T-helper 2 cell treated with Interferon-gamma antibody and Interleukin-4, amounts not matched to agents 5 μg/mL and 100 μg/mL, for 36 hours (primary cell): Measurements from ENCODE around the gene AIP.
"Not testable (repeated sequence)": the region's sequence is repeated elsewhere in the genome, so short reads cannot be mapped to it uniquely, and the experiment has no call there.

Experiments
- DNase-seq: peaks from one replicate; pipeline ENCODE4 v3.0.0; 2021; ENCODE audit warnings: low spot score
- H3K27ac Mint-ChIP-seq: one replicate; pipeline ENCODE4 v1.8.0; 2021; ENCODE audit warnings: mild to moderate bottlenecking, mixed read lengths
- H3K27me3 Mint-ChIP-seq: one replicate; pipeline ENCODE4 v1.8.0; 2021; ENCODE audit warnings: low read depth, mixed read lengths
- H3K36me3 Mint-ChIP-seq: one replicate; pipeline ENCODE4 v1.8.0; 2021; ENCODE audit warnings: low read depth, mixed read lengths
- H3K4me1 Mint-ChIP-seq: one replicate; pipeline ENCODE4 v1.8.0; 2021; ENCODE audit warnings: low read depth, mixed read lengths
- H3K4me3 Mint-ChIP-seq: one replicate; pipeline ENCODE4 v1.8.0; 2022; ENCODE audit warnings: mild to moderate bottlenecking, moderate library complexity, mixed read lengths
- H3K9me3 Mint-ChIP-seq: one replicate; pipeline ENCODE4 v1.8.0; 2021; ENCODE audit warnings: mixed read lengths

The AIP gene

GRCh38 chr11:67507864-67508485 lies 25.1 kb downstream of the AIP start, which contains the start of gene CDK2AP2:
Gene CDK2AP2, minus strand, starts transcription at chr11:67508162. Its CDS starts 80 bp downstream, at chr11:67508082.
- Mint-ChIP-seq H3K4me1 (peaks cover 29% of the 10 kb centered on the region), H3K4me3 (peak within 1 kb of the TSS; percentile 94), H3K9me3 (no peaks in the 10 kb centered on the region), H3K36me3 (peaks cover 13% of the 10 kb centered on the region), H3K27me3 (peaks cover 11% of the 10 kb centered on the region), H3K27ac (peak within 1 kb of the TSS; percentile 91)
- DNase-seq, result peak; percentile 99

DNA sequence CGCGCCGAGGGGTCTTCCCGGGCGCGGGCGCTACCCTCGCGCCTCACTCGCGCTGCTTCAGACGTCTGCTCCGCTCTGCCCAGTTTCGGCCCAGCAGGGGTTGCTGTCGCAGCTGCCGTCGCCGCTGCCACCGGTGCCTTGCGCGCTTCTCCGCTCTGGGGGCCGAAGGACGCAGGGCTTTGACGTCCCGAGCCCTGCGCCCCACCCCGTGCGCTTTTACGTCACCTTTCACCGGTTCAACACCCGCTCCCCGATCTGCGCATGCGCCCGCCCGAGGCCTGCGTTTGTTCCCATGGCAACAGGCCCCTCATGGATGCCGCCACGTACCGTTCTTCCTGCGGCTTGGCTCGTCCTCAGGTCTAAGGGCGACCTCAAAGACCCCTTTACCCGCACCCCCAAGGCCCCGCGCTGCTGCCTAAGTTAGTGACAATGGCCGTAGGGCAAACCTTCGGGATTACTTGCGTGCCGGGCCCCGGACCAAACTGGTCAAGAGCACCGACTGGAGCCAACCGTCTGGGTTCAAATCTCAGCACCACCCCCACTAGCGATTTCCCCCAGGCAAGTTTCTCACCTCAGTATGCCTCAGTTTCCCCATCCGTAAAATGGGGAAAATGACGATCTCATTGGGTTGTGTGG lies 25.8 kb downstream of the AIP start:
- Mint-ChIP-seq H3K4me3 (peak overlapping the region; percentile 94), H3K4me1 (peaks cover 27% of the 10 kb centered on the region), H3K9me3 (no peaks in the 10 kb centered on the region), H3K27me3 (peaks cover 11% of the 10 kb centered on the region), H3K27ac (peak overlapping the region; percentile 91), H3K36me3 (peaks cover 12% of the 10 kb centered on the region)
- DNase-seq, result peak; percentile 97

- Mint-ChIP-seq H3K27me3 (peaks cover 17% of the 10 kb centered on the region), H3K4me3 (no peak overlapping the region), H3K4me1 (peaks cover 27% of the 10 kb centered on the region), H3K9me3 (no peaks in the 10 kb centered on the region), H3K27ac (peak overlapping the region; percentile 50), H3K36me3 (peaks cover 12% of the 10 kb centered on the region)
- no peak for DNase-seq
Measured at GRCh38 chr11:67510023-67510345, 27.2 kb downstream of the AIP start.

- not testable (repeated sequence) for H3K36me3 Mint-ChIP-seq, H3K9me3 Mint-ChIP-seq, H3K27ac Mint-ChIP-seq, DNase-seq, H3K4me3 Mint-ChIP-seq
- Mint-ChIP-seq H3K27me3 (peaks cover 17% of the 10 kb centered on the region), H3K4me1 (peaks cover 16% of the 10 kb centered on the region)
Measured at GRCh38 chr11:67511558-67511957, 28.7 kb downstream of the AIP start.

DNA sequence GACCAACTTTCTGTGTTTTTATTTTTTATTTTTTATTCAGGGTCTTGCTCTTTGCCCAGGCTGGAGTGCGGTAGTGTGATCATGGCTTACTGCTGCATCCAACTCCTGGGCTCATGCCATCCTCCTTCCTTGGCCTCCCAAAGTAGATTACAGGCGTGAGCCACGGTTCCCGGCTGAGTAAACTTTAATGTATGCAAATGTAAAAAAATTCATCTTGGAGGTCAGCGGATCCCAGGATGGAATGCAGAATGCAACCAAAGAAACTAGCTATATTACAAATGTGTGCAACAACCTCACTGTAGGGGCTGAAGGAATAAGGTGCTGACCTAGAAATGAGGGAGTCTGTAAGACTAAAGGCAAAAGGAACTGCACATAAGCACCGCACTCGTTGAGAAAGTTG lies 31.3 kb downstream of the AIP start:
- no peak for DNase-seq
- Mint-ChIP-seq H3K36me3 (no peaks in the 10 kb centered on the region), H3K9me3 (no peaks in the 10 kb centered on the region), H3K27ac (no peak overlapping the region), H3K27me3 (peaks cover 17% of the 10 kb centered on the region), H3K4me1 (peaks cover 4% of the 10 kb centered on the region), H3K4me3 (no peak overlapping the region)

DNA sequence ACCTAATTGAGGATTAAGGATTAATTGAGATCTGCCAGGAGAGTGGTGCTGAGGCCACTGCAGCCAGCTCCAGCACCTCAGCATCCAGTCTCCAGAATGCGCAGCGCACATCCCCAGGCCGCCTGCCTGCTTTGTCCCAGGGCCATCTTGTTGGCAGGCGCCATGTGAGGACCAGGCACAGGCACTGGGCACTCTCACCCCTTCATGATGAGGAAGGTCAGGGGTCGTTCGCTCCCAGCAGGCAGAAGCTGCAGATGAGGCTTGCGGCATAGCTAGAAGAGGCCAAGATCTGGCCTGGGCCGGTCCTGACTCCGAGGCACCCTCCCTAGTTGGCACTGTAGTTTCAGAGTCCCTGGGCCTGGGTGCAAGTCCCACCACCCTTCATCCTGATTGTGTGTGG lies 34.0 kb downstream of the AIP start:
- DNase-seq, result no peak
- no peaks in the 10 kb centered on the region for H3K9me3 Mint-ChIP-seq
- H3K4me1 Mint-ChIP-seq, result no peaks in the 10 kb centered on the region
- no peak overlapping the region for H3K4me3 Mint-ChIP-seq
- H3K36me3 Mint-ChIP-seq, result no peaks in the 10 kb centered on the region
- no peak overlapping the region for H3K27ac Mint-ChIP-seq
- peaks cover 9% of the 10 kb centered on the region for H3K27me3 Mint-ChIP-seq

- Mint-ChIP-seq H3K27ac (no peak overlapping the region), H3K9me3 (no peaks in the 10 kb centered on the region), H3K36me3 (no peaks in the 10 kb centered on the region)
Measured at GRCh38 chr11:67517784-67518552, 35.1 kb downstream of the AIP start.

DNA sequence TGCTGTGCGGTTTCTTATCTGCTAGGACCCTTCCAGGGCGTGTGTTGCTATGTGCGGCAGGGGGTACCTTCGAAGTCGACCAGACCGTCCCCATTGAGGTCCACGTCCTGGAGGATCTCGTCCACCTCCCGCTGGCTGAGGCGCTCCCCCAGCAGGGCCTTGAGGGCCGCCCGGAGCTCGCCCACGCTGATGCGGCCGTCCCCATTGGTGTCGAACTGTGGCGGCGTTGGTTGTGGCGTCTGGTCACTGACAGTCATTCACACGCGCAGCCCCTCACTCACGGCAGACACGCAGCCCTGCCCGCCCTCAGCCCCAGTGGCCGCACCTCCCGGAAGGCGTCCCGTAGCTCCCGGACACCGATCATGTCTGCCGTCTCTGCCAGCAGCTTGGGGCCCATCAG lies 36.9 kb downstream of the AIP start:
- Mint-ChIP-seq H3K4me1 (no peaks in the 10 kb centered on the region), H3K36me3 (no peaks in the 10 kb centered on the region), H3K27me3 (no peaks in the 10 kb centered on the region), H3K9me3 (no peaks in the 10 kb centered on the region), H3K27ac (no peak overlapping the region), H3K4me3 (no peak overlapping the region)
- DNase-seq, result no peak

More at GRCh38 chr11:67517784-67518552, 35.1 kb downstream of the AIP start:
- no peak for DNase-seq
- no peaks in the 10 kb centered on the region for H3K4me1 Mint-ChIP-seq
- H3K4me3 Mint-ChIP-seq, result no peak overlapping the region
- H3K27me3 Mint-ChIP-seq, result peaks cover 6% of the 10 kb centered on the region

DNA sequence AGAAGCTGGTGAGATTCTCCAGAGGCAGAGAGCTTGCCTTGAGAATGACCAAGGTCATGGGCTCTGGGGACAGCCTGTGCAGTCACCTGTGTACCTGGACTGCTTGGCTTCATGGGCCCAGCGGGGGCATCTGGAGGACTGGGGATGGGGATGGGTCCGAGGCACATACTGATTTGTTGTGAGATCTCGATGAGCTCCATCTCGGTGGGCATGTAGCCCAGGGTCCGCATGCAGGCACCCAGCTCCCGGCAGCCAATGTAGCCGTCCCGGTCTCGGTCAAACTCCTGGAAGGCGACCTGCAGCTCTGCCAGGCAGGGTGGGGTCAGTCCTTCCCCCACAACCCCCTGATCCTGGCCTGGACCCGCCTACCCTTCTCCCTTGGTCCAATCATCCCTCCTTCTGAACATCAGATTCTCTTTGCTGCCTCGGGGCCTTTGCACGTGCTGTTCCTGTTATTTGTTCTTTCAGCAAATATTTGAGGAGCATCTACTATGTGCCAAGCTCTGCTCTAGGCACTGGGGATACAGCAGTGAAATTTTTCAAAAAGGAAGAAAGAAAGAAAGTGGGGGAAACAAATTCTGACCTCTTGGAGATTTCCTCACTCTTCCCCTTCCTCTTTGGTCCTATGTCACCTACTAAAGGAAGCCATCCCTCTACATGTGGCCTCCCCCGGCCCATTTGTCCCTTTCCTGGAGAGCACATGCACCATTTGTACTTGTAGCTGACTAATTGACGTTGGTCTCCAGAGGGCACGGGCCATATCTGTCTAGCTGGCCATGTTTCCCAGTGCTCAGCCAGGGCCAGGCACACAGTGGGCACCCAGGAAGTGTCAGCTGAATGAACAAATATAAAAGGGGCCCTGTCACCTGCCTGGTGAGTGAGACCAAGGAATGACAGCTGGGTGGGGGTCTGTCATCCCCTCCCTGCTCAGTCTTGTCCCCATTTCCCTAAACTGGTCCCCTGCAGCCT lies 38.3 kb downstream of the AIP start:
- no peak overlapping the region for H3K4me3 Mint-ChIP-seq
- H3K36me3 Mint-ChIP-seq, result no peaks in the 10 kb centered on the region
- no peak overlapping the region for H3K27ac Mint-ChIP-seq
- H3K9me3 Mint-ChIP-seq, result no peaks in the 10 kb centered on the region
- no peaks in the 10 kb centered on the region for H3K27me3 Mint-ChIP-seq
- DNase-seq, result no peak
- no peaks in the 10 kb centered on the region for H3K4me1 Mint-ChIP-seq

- no peaks in the 10 kb centered on the region for H3K36me3 Mint-ChIP-seq
- H3K4me3 Mint-ChIP-seq, result no peak overlapping the region
- no peaks in the 10 kb centered on the region for H3K4me1 Mint-ChIP-seq
- H3K9me3 Mint-ChIP-seq, result no peaks in the 10 kb centered on the region
- no peak overlapping the region for H3K27ac Mint-ChIP-seq
- no peaks in the 10 kb centered on the region for H3K27me3 Mint-ChIP-seq
- DNase-seq, result no peak
Measured at GRCh38 chr11:67521924-67522323, 39.1 kb downstream of the AIP start.

DNA sequence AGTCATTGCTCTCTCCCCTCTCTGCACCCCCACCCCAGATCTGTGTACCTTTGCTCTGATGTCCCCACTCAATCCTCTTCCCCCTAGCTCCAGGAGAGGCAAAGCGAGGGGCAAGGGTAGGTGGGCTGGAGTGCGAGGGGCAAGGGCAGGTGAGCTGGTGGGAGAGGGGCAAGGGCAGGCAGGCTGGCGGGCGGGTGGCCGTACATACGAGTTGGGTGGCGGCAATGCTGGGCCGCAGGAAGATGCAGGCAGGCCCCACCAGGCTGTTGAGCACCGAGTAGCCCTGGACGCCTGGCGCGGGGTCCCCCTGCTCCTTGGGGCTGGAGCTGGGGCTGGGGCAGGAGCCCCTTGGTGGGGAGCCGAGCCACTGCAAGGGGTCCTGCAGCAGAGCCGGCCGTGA lies 39.5 kb downstream of the AIP start:
- Mint-ChIP-seq H3K27ac (no peak overlapping the region), H3K36me3 (no peaks in the 10 kb centered on the region), H3K4me3 (no peak overlapping the region), H3K9me3 (no peaks in the 10 kb centered on the region), H3K27me3 (no peaks in the 10 kb centered on the region), H3K4me1 (no peaks in the 10 kb centered on the region)
- no peak for DNase-seq

DNA sequence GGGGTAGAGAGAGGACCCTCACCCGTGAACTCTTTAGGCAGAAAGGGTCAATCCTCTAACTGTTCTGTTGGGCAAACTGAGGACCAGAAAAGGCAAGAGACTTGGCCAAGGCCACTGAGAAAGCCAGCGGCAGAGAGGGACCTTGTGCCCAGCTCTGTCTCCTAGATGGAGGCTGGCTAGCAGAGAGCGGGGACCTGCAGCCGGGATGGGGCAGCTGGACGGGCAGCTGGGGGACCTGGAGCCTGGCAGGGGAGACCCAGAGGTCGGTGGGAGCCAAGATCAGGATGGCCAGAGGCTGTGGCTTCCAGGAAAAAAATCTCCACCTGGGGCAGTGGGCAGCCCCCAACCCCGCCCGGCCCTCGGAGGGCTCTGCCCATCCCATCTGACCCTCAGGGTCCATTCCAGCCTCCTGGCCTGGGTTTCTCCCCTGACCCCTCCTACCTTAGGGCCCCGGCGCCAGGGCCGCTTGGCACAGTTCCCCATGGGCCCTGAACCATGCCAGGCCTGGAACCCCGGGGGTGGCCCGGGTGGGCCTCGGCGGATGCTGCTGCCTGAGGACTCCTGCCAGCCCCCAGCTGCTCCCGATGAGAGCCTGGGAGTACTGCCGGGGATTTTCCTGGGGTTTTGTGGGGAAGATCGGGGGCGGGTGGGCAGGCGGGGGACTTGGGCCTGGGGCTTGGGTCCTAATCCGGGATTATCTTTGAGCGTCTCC lies 40.2 kb downstream of the AIP start, which contains the start of gene CABP2:
TSS of gene CABP2 (minus strand) at position 603 of the 712 bp plus-strand sequence. CDS start at position 483, 120 bp downstream.
- no peak within 1 kb of the TSS for H3K27ac Mint-ChIP-seq
- H3K4me3 Mint-ChIP-seq, result no peak within 1 kb of the TSS
- no peaks in the 10 kb centered on the region for H3K36me3 Mint-ChIP-seq
- no peaks in the 10 kb centered on the region for H3K9me3 Mint-ChIP-seq
- H3K27me3 Mint-ChIP-seq, result peaks cover 2% of the 10 kb centered on the region
- no peaks in the 10 kb centered on the region for H3K4me1 Mint-ChIP-seq
- DNase-seq, result no peak
